PC-3 (cell line): ENCODE results near the gene NLN. TPM values are rescaled to one million over a fixed set of nuclear protein-coding genes. Genes with fewer than 3 reads are reported as not detected.

Experiments
- ATAC-seq: fragments of 200-7000 bp; cut with Tn5 transposase; 2 replicates; pipeline ENCODE4 v1.9.1; 2020; ENCODE audit warnings: mild to moderate bottlenecking, moderate library complexity
- BruUV-seq: library from RNA; stranded (reverse); fragments of 400-500 nt; replicated peaks from 2 replicates; lab custom pipeline; 2021; lab: Mats Ljungman, UMichigan
- CTCF ChIA-PET: fragments of 300-600 bp; sonication (Branson Sonifier 250); formaldehyde crosslinking; loops from one replicate; lab custom pipeline; 2022; ENCODE audit warnings: antibody characterized with exemption; lab: Charles Lee
- POLR2A ChIA-PET: fragments of 300-600 bp; sonication (Branson Sonifier 250); formaldehyde crosslinking; loops from one replicate; lab custom pipeline; 2022; ENCODE audit warnings: antibody characterized with exemption; ENCODE audit not compliant: unreplicated experiment; lab: Charles Lee
- DNase-seq: peaks from one replicate; pipeline ENCODE4 v3.0.0-alpha.2; 2015
- H2AFZ ChIP-seq: fragments of 300-600 bp; sonication (generic); 2 replicates; pipeline ENCODE4 v1.6.0; 2016; ENCODE audit warnings: antibody characterized with exemption, low read length
- H3F3A ChIP-seq: fragments of 300-600 bp; sonication (generic); one replicate; pipeline ENCODE4 v1.6.0; 2017; ENCODE audit warnings: antibody characterized with exemption, low read length, control low read depth, mild to moderate bottlenecking; ENCODE audit not compliant: unreplicated experiment
- H3K27ac ChIP-seq: fragments of 300-600 bp; sonication (generic); 2 replicates; pipeline ENCODE4 v1.5.1; 2016; ENCODE audit warnings: mild to moderate bottlenecking, low read length
- H3K27me3 ChIP-seq: fragments of 300-600 bp; sonication (generic); 2 replicates; pipeline ENCODE4 v1.6.1; 2016; ENCODE audit warnings: low read length, mixed read lengths
- H3K36me3 ChIP-seq: fragments of 300-600 bp; sonication (generic); 2 replicates; pipeline ENCODE4 v1.6.1; 2016; ENCODE audit warnings: low read depth, mixed run types, low read length, mixed read lengths
- H3K4me1 ChIP-seq: fragments of 300-600 bp; sonication (generic); 2 replicates; pipeline ENCODE4 v1.5.1; 2016; ENCODE audit warnings: low read length; ENCODE audit not compliant: insufficient read depth
- H3K4me2 ChIP-seq: fragments of 300-600 bp; sonication (generic); 2 replicates; pipeline ENCODE4 v1.6.0; 2016; ENCODE audit warnings: low read length
- H3K4me3 ChIP-seq: fragments of 300-600 bp; sonication (generic); 2 replicates; pipeline ENCODE4 v1.5.1; 2016; ENCODE audit warnings: mild to moderate bottlenecking, low read length, mixed read lengths
- H3K79me2 ChIP-seq: fragments of 300-600 bp; sonication (generic); 2 replicates; pipeline ENCODE4 v1.6.1; 2017; ENCODE audit warnings: low read length, mixed read lengths
- H3K9ac ChIP-seq: fragments of 300-600 bp; sonication (generic); 2 replicates; pipeline ENCODE4 v1.6.0; 2016; ENCODE audit warnings: mild to moderate bottlenecking, low read length
- H3K9me2 ChIP-seq: fragments of 300-600 bp; sonication (generic); replicated peaks from 2 replicates; pipeline ENCODE4 v1.6.1; 2016; ENCODE audit warnings: mixed run types, low read length, mixed read lengths
- H3K9me3 ChIP-seq: fragments of 300-600 bp; sonication (generic); 2 replicates; pipeline ENCODE4 v1.6.1; 2016; ENCODE audit warnings: low read length, mixed read lengths
- H4K20me1 ChIP-seq: fragments of 300-600 bp; sonication (generic); 2 replicates; pipeline ENCODE4 v1.6.1; 2016; ENCODE audit warnings: low read length, mixed read lengths
- CTCF ChIP-seq: fragments of 300-600 bp; sonication (generic); conservative IDR thresholded peaks from 2 replicates; pipeline ENCODE4 v1.5.1; 2017; ENCODE audit warnings: antibody characterized with exemption, low read depth, mild to moderate bottlenecking, low read length
- EZH2 ChIP-seq: fragments of 300-600 bp; sonication (generic); IDR thresholded peaks from one replicate; pipeline ENCODE4 v1.6.1; 2017; ENCODE audit warnings: antibody characterized with exemption, mild to moderate bottlenecking, low read length; ENCODE audit not compliant: unreplicated experiment
- EZH2phosphoT487 ChIP-seq: fragments of 300-600 bp; sonication (generic); IDR thresholded peaks from 2 replicates; pipeline ENCODE4 v1.6.1; 2018; ENCODE audit warnings: mild to moderate bottlenecking, antibody characterized with exemption, low read length, borderline replicate concordance
- intact Hi-C: fragments of 100-400 bp; cut with micrococcal nuclease; formaldehyde crosslinking; loops from 2 replicates; pipeline ENCODE4 v1.9.0; 2023
- total RNA-seq: library from RNA; depleted of rRNA; stranded (reverse); fragments of >200 nt; gene quantifications from 2 replicates; pipeline ENCODE4 v1.2.3, GENCODE V29; 2014

Gene NLN
- total RNA-seq, 1 experiment from 2014 or later = 13.6 TPM

- DNase-seq (peak; percentile 16), ATAC-seq (no peak)
- Histone ChIP-seq H4K20me1 (no peaks in the 10 kb centered on the region), H3K79me2 (no peaks in the 10 kb centered on the region), H3K27me3 (no peaks in the 10 kb centered on the region), H3K4me1 (peaks cover 42% of the 10 kb centered on the region), H3K9me2 (no peaks in the 10 kb centered on the region), H3K27ac (0 out of 2 replicates have a peak overlapping the region, but pooled peaks have one; percentile 97), H3K9me3 (no peaks in the 10 kb centered on the region), H3K9ac (no peak overlapping the region), H3K4me3 (no peak overlapping the region), H3K36me3 (no peaks in the 10 kb centered on the region), H3F3A (no peaks in the 10 kb centered on the region), H2AFZ (no peak overlapping the region), H3K4me2 (no peak overlapping the region)
- POLR2A ChIA-PET = no interaction called here
- no TSS peak for BruUV-seq
- TF ChIP-seq EZH2 (no peak), CTCF (no peak), EZH2phosphoT487 (no peak)
- CTCF ChIA-PET = no interaction called here
- intact Hi-C loops = no loop called here
Measured at GRCh38 chr5:65808818-65809217, 86.8 kb downstream of the NLN start.

GRCh38 chr5:65809817-65810531, 88.0 kb downstream of the NLN start:
- no peaks in the 10 kb centered on the region for H3K9me2 ChIP-seq
- no peak for TF ChIP-seq EZH2phosphoT487
- no peak for TF ChIP-seq CTCF
- TF ChIP-seq EZH2 = no peak
- no peaks in the 10 kb centered on the region for H3K9me3 ChIP-seq
- intact Hi-C loops = loop anchor here (2.0 to 5.0 kb wide), 2 partner anchors 48 to 117 kb away; partner anchors contain the start of gene ERBIN
- BruUV-seq = TSS peak; percentile 66
- no peaks in the 10 kb centered on the region; the same call in 1 of the 2 replicates for H3K36me3 ChIP-seq
- H3K9ac ChIP-seq = peak overlapping the region; percentile 68
- CTCF ChIA-PET = no interaction called here
- no peaks in the 10 kb centered on the region for H4K20me1 ChIP-seq
- no peaks in the 10 kb centered on the region for H3F3A ChIP-seq
- no peak overlapping the region for H2AFZ ChIP-seq
- ATAC-seq (peak; percentile 82), DNase-seq (peak; percentile 71)
- peak overlapping the region; percentile 97 for H3K27ac ChIP-seq
- H3K4me3 ChIP-seq = no peak overlapping the region
- no peaks in the 10 kb centered on the region for H3K79me2 ChIP-seq
- peaks cover 42% of the 10 kb centered on the region for H3K4me1 ChIP-seq
- POLR2A ChIA-PET = interaction anchor here (0.5 to 0.7 kb wide), 3 partner anchors 41 to 116 kb away, joined by 3 to 4 read pairs (median 4); partner anchors contain the start of gene ERBIN
- no peaks in the 10 kb centered on the region for H3K27me3 ChIP-seq
- peak overlapping the region; percentile 56 for H3K4me2 ChIP-seq

GRCh38 chr5:65811004-65811403, 89.0 kb downstream of the NLN start:
- H3K4me2 ChIP-seq = peak overlapping the region; percentile 73
- ATAC-seq = peak; percentile 76
- intact Hi-C loops = loop anchor here (1.0 to 5.0 kb wide), 4 partner anchors 29 to 116 kb away; partner anchors contain the start of gene ERBIN
- H3K79me2 ChIP-seq = no peaks in the 10 kb centered on the region
- H3K4me3 ChIP-seq = peak overlapping the region; percentile 37; the same call in 1 of the 2 replicates
- ChIA-PET POLR2A (no interaction called here), CTCF (no interaction called here)
- H3K4me1 ChIP-seq = peaks cover 42% of the 10 kb centered on the region
- no peaks in the 10 kb centered on the region for H3K9me3 ChIP-seq
- no peaks in the 10 kb centered on the region for H3F3A ChIP-seq
- H4K20me1 ChIP-seq = no peaks in the 10 kb centered on the region
- TF ChIP-seq EZH2 (no peak), CTCF (no peak)
- H3K36me3 ChIP-seq = no peaks in the 10 kb centered on the region; the same call in 1 of the 2 replicates
- DNase-seq = peak; percentile 84
- H2AFZ ChIP-seq = no peak overlapping the region
- H3K27ac ChIP-seq = peak overlapping the region; percentile 97
- H3K9ac ChIP-seq = peak overlapping the region; percentile 68
- no peaks in the 10 kb centered on the region for H3K9me2 ChIP-seq
- no TSS peak for BruUV-seq
- H3K27me3 ChIP-seq = no peaks in the 10 kb centered on the region
